Right ventricle myocardium inferior (tissue), 1 donor: Measurements from ENCODE around the gene RAB19. TPM values are rescaled to one million over a fixed set of nuclear protein-coding genes. Genes with fewer than 3 reads are reported as not detected.

Source experiments
- total RNA-seq: library from RNA; stranded (reverse); fragmentation: NEBNext Ultra II Directional; extraction: Animal tissue kit (Norgen Biotek cat#: 25700); gene quantifications from one replicate; pipeline ENCODE4 v1.2.1, GENCODE V29; 2021
- donor health status: DM: no; HTN: yes; CAD: no; lungs with severe emphysema.

The RAB19 gene
- total RNA-seq, 1 donor from 2014 or later: not detected

Other genes with a start within 250 kb of the RAB19 start
- gene KDM7A, start 227.1 kb upstream of the RAB19 start, total RNA-seq: 8.1 TPM
- gene SLC37A3, start 5.5 kb upstream of the RAB19 start, total RNA-seq: 8.9 TPM
- 99.0 TPM for gene MKRN1, start 75.4 kb downstream of the RAB19 start, total RNA-seq
- 15.0 TPM for gene DENND2A, start 236.8 kb downstream of the RAB19 start, total RNA-seq